ENCODE measurements around the gene INPP1. TPM values are rescaled to one million over a fixed set of nuclear protein-coding genes. Genes with fewer than 3 reads are reported as not detected.

Gene INPP1
- total and polyA plus RNA-seq, 2 of the 8 experiments (the other 6 are each of a cell fraction or from before 2014, with no cell fraction given): 0.88 to 3.0 TPM

GRCh38 chr2:190304404-190304803 lies 39.0 kb upstream of the INPP1 start:
- H3K9ac ChIP-seq (replicated peaks in 1 of 4; ENCODE audit: extremely low read depth in 1 of 4, low read depth in 3 of 4, low read length in 3 of 4): no peak overlapping the region
- TF ChIP-seq POLR2AphosphoS5 (IDR thresholded peaks at IDR 0.05; ENCODE audit: low read depth, low read length): no peak
- TF ChIP-seq EGR1 (IDR thresholded peaks at IDR 0.05; ENCODE audit: borderline replicate concordance, low read depth, low read length): no peak
- TF ChIP-seq RXRA (IDR thresholded peaks at IDR 0.05; ENCODE audit: insufficient read depth, low read depth, low read length): no peak
- no peak for TF ChIP-seq TAF1 (IDR thresholded peaks at IDR 0.05; ENCODE audit: low read depth, low read length)
- TF ChIP-seq CBX5 (IDR thresholded peaks at IDR 0.05; ENCODE audit: low read depth, low read length): no peak
- TF ChIP-seq POLR2A (IDR thresholded peaks at IDR 0.05; ENCODE audit: control extremely low read depth in 1 of 2, low read depth in 2 of 2, low read length in 2 of 2): no peak
- no peak for TF ChIP-seq GABPA (IDR thresholded peaks at IDR 0.05; ENCODE audit: borderline replicate concordance, insufficient read depth, low read length)
- no peak for TF ChIP-seq SIN3A (conservative IDR thresholded peaks at IDR 0.05 in 1 of 2, IDR thresholded peaks at IDR 0.05 in 1 of 2; ENCODE audit: low read depth in 1 of 2, low read length in 2 of 2)
- no peak for TF ChIP-seq TEAD4 (IDR thresholded peaks at IDR 0.05; ENCODE audit: low read depth, low read length)
- no peak for TF ChIP-seq CBX8 (IDR thresholded peaks at IDR 0.05; ENCODE audit: borderline replicate concordance, low read depth, low read length)
- TF ChIP-seq SP2 (IDR thresholded peaks at IDR 0.05; ENCODE audit: low read length): no peak
- no peak for TF ChIP-seq CHD1 (IDR thresholded peaks at IDR 0.05; ENCODE audit: low read depth, low read length)
- no peak overlapping the region for H3K4me2 ChIP-seq (ENCODE audit: insufficient read depth in 1 of 2, low read depth in 2 of 2, low read length in 2 of 2)
- no peak overlapping the region for H4K5ac ChIP-seq (ENCODE audit: insufficient read length, low read depth, low read length)
- H3K79me2 ChIP-seq (ENCODE audit: control insufficient read depth in 1 of 2, insufficient read depth in 2 of 2, low read length in 2 of 2): peaks cover 0 to 5% of the 10 kb centered on the region in 2 experiments; a peak in 1 of 4 replicates
- no peak overlapping the region for H2BK5ac ChIP-seq (ENCODE audit: low read depth, low read length)
- no peaks in the 10 kb centered on the region for H3K27me3 ChIP-seq (replicated peaks in 1 of 4; ENCODE audit: control insufficient read depth in 3 of 4, extremely low read depth in 1 of 4, insufficient read depth in 3 of 4, low read length in 3 of 4)
- 92% methylated on average over 5 of the region's 5 CpGs; no CpG with 5 or more reads in 1 of the 2 experiments for WGBS, 2 experiments (ENCODE audit: extremely low coverage in 1 of 2, insufficient coverage in 1 of 2, insufficient read length in 1 of 2, insufficient replicate concordance in 2 of 2, low coverage in 1 of 2, low lambda C conversion rate in 2 of 2, missing lambda C conversion rate in 1 of 2)
- peaks cover 0 to 2% of the 10 kb centered on the region in 2 experiments for H4K20me1 ChIP-seq (replicated peaks in 1 of 2; ENCODE audit: control insufficient read depth in 1 of 2, insufficient read depth in 2 of 2, low read length in 2 of 2)
- FAIRE-seq: peak; percentile 52
- H2BK12ac ChIP-seq (ENCODE audit: low read depth, low read length): no peak overlapping the region
- H3K4me1 ChIP-seq (replicated peaks in 1 of 4; ENCODE audit: control insufficient read depth in 3 of 4, insufficient read depth in 4 of 4, low read length in 3 of 4): peaks cover 0 to 2% (median 0%) of the 10 kb centered on the region in 4 experiments; a peak in 1 of 7 replicates
- H2BK120ac ChIP-seq (replicated peaks; ENCODE audit: low read depth, low read length): no peak overlapping the region
- H3K4me3 ChIP-seq (ENCODE audit: extremely low read depth in 1 of 4, insufficient read depth in 2 of 4, low read depth in 3 of 4, low read length in 4 of 4): no peak overlapping the region
- CTCF ChIA-PET (ENCODE audit: partially characterized antibody): no interaction called here
- H2BK15ac ChIP-seq (ENCODE audit: low read length): no peak overlapping the region
- H3K9me3 ChIP-seq (ENCODE audit: insufficient read depth in 2 of 2, low read depth in 1 of 2, low read length in 1 of 2): no peaks in the 10 kb centered on the region
- H3K36me3 ChIP-seq (ENCODE audit: control insufficient read depth in 2 of 4, insufficient read depth in 4 of 4, low read length in 3 of 4): peaks cover 0 to 8% (median 3%) of the 10 kb centered on the region in 4 experiments; a peak in 4 of 8 replicates
- DNase-seq (ENCODE audit: low read depth in 1 of 2, low spot score in 2 of 2): no peak
- no peak overlapping the region for H4K91ac ChIP-seq (replicated peaks; ENCODE audit: insufficient read length, low read length)
- H2BK20ac ChIP-seq (ENCODE audit: low read length): no peak overlapping the region
- H3K4ac ChIP-seq (replicated peaks; ENCODE audit: insufficient read length, low read depth, low read length): no peak overlapping the region
- no peak overlapping the region for H3K14ac ChIP-seq (ENCODE audit: insufficient read length)
- no peaks in the 10 kb centered on the region; the same call in 1 of the 2 replicates for H3K79me1 ChIP-seq (ENCODE audit: low read depth, low read length)
- no peak overlapping the region for H3K27ac ChIP-seq (ENCODE audit: low read depth, low read length)
- H3K18ac ChIP-seq (ENCODE audit: extremely low read depth, low read length): no peak overlapping the region
- POLR2A ChIA-PET (ENCODE audit: partially characterized antibody): no interaction called here
- no peak overlapping the region for H4K8ac ChIP-seq (ENCODE audit: extremely low read depth, insufficient read depth, low read length)
- H3K23me2 ChIP-seq (ENCODE audit: low read depth, low read length): no peaks in the 10 kb centered on the region
- H3K56ac ChIP-seq (replicated peaks; ENCODE audit: insufficient read length, low read depth, low read length): no peak overlapping the region
- no peak overlapping the region for H3K23ac ChIP-seq (ENCODE audit: insufficient read length)
- H2AK5ac ChIP-seq (ENCODE audit: low read depth, low read length): no peak overlapping the region
- H2AFZ ChIP-seq (ENCODE audit: low read length): no peak overlapping the region

All from H1 (cell line).